CD4-positive, alpha-beta memory T cell (primary cell): Measurements from ENCODE around the gene RFTN1. TPM values are rescaled to one million over a fixed set of nuclear protein-coding genes. Genes with fewer than 3 reads are reported as not detected.
A peak's percentile ranks its signal among the peaks of the same experiment; 100 is the strongest.

Experiments used
- CTCF ChIA-PET: fragments of 350-600 bp; sonication (Branson Sonifier 250); formaldehyde crosslinking; loops from one replicate; lab custom pipeline; 2021; ENCODE audit warnings: inconsistent platforms; ENCODE audit not compliant: partially characterized antibody; lab: Charles Lee
- POLR2A ChIA-PET: fragments of 350-600 bp; sonication (Branson Sonifier 250); formaldehyde crosslinking; loops from one replicate; lab custom pipeline; 2021; ENCODE audit not compliant: partially characterized antibody; lab: Charles Lee
- DNase-seq, 5 donors: peaks; one replicate each; pipeline versions ENCODE4 v3.0.0 to v3.0.0-alpha.2; 2020 to 2022; ENCODE audit warnings: mixed read lengths in 1 of 5
- H3K27ac ChIP-seq: one replicate; pipeline ENCODE4 v1.7.0; 2013; ENCODE audit warnings: low read depth, low read length
- H3K27me3 ChIP-seq: 2 replicates; pipeline ENCODE4 v1.7.0; 2013; ENCODE audit warnings: mild to moderate bottlenecking, low read length, moderate library complexity; ENCODE audit not compliant: insufficient read depth
- H3K36me3 ChIP-seq: 2 replicates; pipeline ENCODE4 v1.7.0; 2013; ENCODE audit warnings: mild to moderate bottlenecking, low read length, moderate library complexity; ENCODE audit not compliant: insufficient read depth
- H3K4me1 ChIP-seq: 2 replicates; pipeline ENCODE4 v1.7.0; 2013; ENCODE audit warnings: mild to moderate bottlenecking, low read length, moderate library complexity; ENCODE audit not compliant: insufficient read depth
- H3K4me3 ChIP-seq, 2 donors: one replicate each; pipeline ENCODE4 v1.7.0; 2013; ENCODE audit warnings: low read length in 2 of 2, mild to moderate bottlenecking in 1 of 2
- H3K9me3 ChIP-seq, 2 donors: one replicate each; pipeline ENCODE4 v1.7.0; 2013; ENCODE audit warnings: low read length in 2 of 2, control low read depth in 1 of 2; ENCODE audit not compliant: control insufficient read depth in 1 of 2
- H3K27ac Mint-ChIP-seq, 7 donors: one replicate each; pipeline ENCODE4 v1.8.0; 2020 to 2021; ENCODE audit warnings: mixed read lengths in 7 of 7, mild to moderate bottlenecking in 6 of 7, inconsistent platforms in 3 of 7, moderate library complexity in 3 of 7
- H3K27me3 Mint-ChIP-seq, 2 donors: one replicate each; pipeline ENCODE4 v1.8.0; 2020 to 2021; ENCODE audit warnings: mixed read lengths in 2 of 2
- H3K36me3 Mint-ChIP-seq, 2 donors: one replicate each; pipeline ENCODE4 v1.8.0; 2020 to 2021; ENCODE audit warnings: mixed read lengths in 2 of 2, inconsistent platforms in 1 of 2, mild to moderate bottlenecking in 1 of 2
- H3K4me1 Mint-ChIP-seq, 4 donors: one replicate each; pipeline ENCODE4 v1.8.0; 2020 to 2021; ENCODE audit warnings: mixed read lengths in 4 of 4, mild to moderate bottlenecking in 1 of 4
- H3K4me3 Mint-ChIP-seq, 8 donors: one replicate each; pipeline ENCODE4 v1.8.0; 2020 to 2021; ENCODE audit warnings: mixed read lengths in 8 of 8, mild to moderate bottlenecking in 7 of 8, moderate library complexity in 6 of 8, inconsistent platforms in 3 of 8
- H3K9me3 Mint-ChIP-seq, 8 donors: one replicate each; pipeline ENCODE4 v1.8.0; 2020 to 2021; ENCODE audit warnings: mixed read lengths in 8 of 8, mild to moderate bottlenecking in 5 of 8, inconsistent platforms in 3 of 8, moderate library complexity in 1 of 8
- intact Hi-C: fragments of 100-400 bp; cut with micrococcal nuclease; formaldehyde crosslinking; loops from one replicate; pipeline ENCODE4 v1.15.1; 2023
- polyA plus RNA-seq, 2 donors: library from polyadenylated mRNA; unstranded; fragments of 300-500 nt; fragmentation: Illumina TruSeq; gene quantifications; one replicate each; pipeline ENCODE4 v1.2.3, GENCODE V29; 2021
- total RNA-seq, 2 experiments: library from RNA; stranded (reverse); gene quantifications; one replicate each; pipeline ENCODE4 v1.2.3, GENCODE V29; 2021

Gene RFTN1
- total and polyA plus RNA-seq, 4 experiments from 2014 or later, result 38.3 to 59.7 (median 52.0) TPM

GRCh38 chr3:16301507-16301906 is 212.0 kb downstream of the RFTN1 start:
- H3K9me3 Mint-ChIP-seq, result no peaks in the 10 kb centered on the region
- no peaks in the 10 kb centered on the region for H3K27me3 Mint-ChIP-seq
- intact Hi-C loops, result loop anchor here (1.0 to 10.0 kb wide), 3 partner anchors 8 to 543 kb away; no protein-coding TSS in a partner anchor
- H3K36me3 Mint-ChIP-seq, result peaks cover 75 to 89% of the 10 kb centered on the region in 2 donors
- H3K27ac Mint-ChIP-seq, result peak overlapping the region; percentile 93 to 98 (median 96)
- peak overlapping the region; percentile 89 to 96 (median 90) for H3K4me3 Mint-ChIP-seq
- Histone ChIP-seq H3K4me3 (peak overlapping the region; percentile 44 to 50), H3K4me1 (peaks cover 97% of the 10 kb centered on the region), H3K27ac (peak overlapping the region; percentile 49), H3K9me3 (no peaks in the 10 kb centered on the region), H3K27me3 (no peaks in the 10 kb centered on the region), H3K36me3 (peaks cover 23% of the 10 kb centered on the region)
- ChIA-PET CTCF (interaction anchor here (1.0 to 9.8 kb wide), 5 partner anchors 11 to 36 kb away, joined by 4 to 132 read pairs (median 6); partner anchors contain the start of gene OXNAD1), POLR2A (interaction anchor here (0.8 to 11.0 kb wide), 14 partner anchors 8 to 541 kb away, joined by 3 to 350 read pairs (median 8); partner anchors contain the start of genes DPH3, OXNAD1 and RFTN1)
- H3K4me1 Mint-ChIP-seq, result peaks cover 82 to 99% (median 91%) of the 10 kb centered on the region in 4 donors
- no peak for DNase-seq

GRCh38 chr3:16300881-16301359 is 212.6 kb downstream of the RFTN1 start:
- peaks cover 26% of the 10 kb centered on the region for H3K36me3 ChIP-seq

GRCh38 chr3:16300307-16300706 is 213.2 kb downstream of the RFTN1 start:
- Histone ChIP-seq H3K4me3 (peak overlapping the region in 1 of 2 donors; percentile 50), H3K4me1 (peaks cover 95% of the 10 kb centered on the region), H3K27ac (peak overlapping the region; percentile 49), H3K9me3 (no peaks in the 10 kb centered on the region), H3K36me3 (peaks cover 33% of the 10 kb centered on the region), H3K27me3 (no peaks in the 10 kb centered on the region)
- peaks cover 0 to 2% (median 0%) of the 10 kb centered on the region in 8 donors for H3K9me3 Mint-ChIP-seq
- H3K27me3 Mint-ChIP-seq, result no peaks in the 10 kb centered on the region
- POLR2A ChIA-PET, result interaction anchor here (1.1 to 11.0 kb wide), 10 partner anchors 8 to 542 kb away, joined by 4 to 350 read pairs (median 22); partner anchors contain the start of genes DPH3, OXNAD1 and RFTN1
- H3K4me3 Mint-ChIP-seq, result peak overlapping the region; percentile 17 to 96 (median 90)
- peak overlapping the region; percentile 93 to 98 (median 96) for H3K27ac Mint-ChIP-seq
- CTCF ChIA-PET, result interaction anchor here (1.5 to 9.8 kb wide), 4 partner anchors 8 to 16 kb away, joined by 3 to 132 read pairs (median 54); no protein-coding TSS in a partner anchor
- peaks cover 76 to 89% of the 10 kb centered on the region in 2 donors for H3K36me3 Mint-ChIP-seq
- intact Hi-C loops, result loop anchor here (10.0 kb wide), 1 partner anchor 544 kb away; no protein-coding TSS in a partner anchor
- peak in 1 of 5 donors; percentile 26 for DNase-seq
- H3K4me1 Mint-ChIP-seq, result peaks cover 81 to 99% (median 92%) of the 10 kb centered on the region in 4 donors

More at GRCh38 chr3:16300881-16301359, 212.6 kb downstream of the RFTN1 start:
- peaks cover 0 to 2% (median 0%) of the 10 kb centered on the region in 8 donors for H3K9me3 Mint-ChIP-seq
- H3K4me1 Mint-ChIP-seq, result peaks cover 81 to 99% (median 92%) of the 10 kb centered on the region in 4 donors
- intact Hi-C loops, result loop anchor here (1.0 to 10.0 kb wide), 3 partner anchors 8 to 544 kb away; no protein-coding TSS in a partner anchor
- peak overlapping the region; percentile 93 to 98 (median 96) for H3K27ac Mint-ChIP-seq
- Histone ChIP-seq H3K27me3 (no peaks in the 10 kb centered on the region), H3K4me1 (peaks cover 95% of the 10 kb centered on the region), H3K27ac (peak overlapping the region; percentile 49), H3K4me3 (peak overlapping the region in 1 of 2 donors; percentile 50), H3K9me3 (no peaks in the 10 kb centered on the region)
- ChIA-PET CTCF (interaction anchor here (1.0 to 9.8 kb wide), 6 partner anchors 8 to 35 kb away, joined by 3 to 132 read pairs (median 5); partner anchors contain the start of gene OXNAD1), POLR2A (interaction anchor here (0.8 to 11.0 kb wide), 14 partner anchors 9 to 542 kb away, joined by 3 to 350 read pairs (median 8); partner anchors contain the start of genes DPH3, OXNAD1 and RFTN1)
- peak; percentile 76 to 81 (median 77) for DNase-seq
- peak overlapping the region; percentile 89 to 96 (median 90) for H3K4me3 Mint-ChIP-seq
- no peaks in the 10 kb centered on the region for H3K27me3 Mint-ChIP-seq
- peaks cover 75 to 89% of the 10 kb centered on the region in 2 donors for H3K36me3 Mint-ChIP-seq

- Histone ChIP-seq H3K27me3 (no peaks in the 10 kb centered on the region), H3K36me3 (peaks cover 33% of the 10 kb centered on the region), H3K4me3 (no peak overlapping the region), H3K4me1 (peaks cover 95% of the 10 kb centered on the region), H3K27ac (peak overlapping the region; percentile 49), H3K9me3 (no peaks in the 10 kb centered on the region)
- POLR2A ChIA-PET, result interaction anchor here (2.0 to 11.0 kb wide), 7 partner anchors 7 to 213 kb away, joined by 6 to 350 read pairs (median 32); partner anchors contain the start of gene RFTN1
- Mint-ChIP-seq H3K27me3 (no peaks in the 10 kb centered on the region), H3K4me3 (peak overlapping the region in 6 of 8 donors; percentile 54 to 96 (median 92)), H3K36me3 (peaks cover 75 to 87% of the 10 kb centered on the region in 2 donors), H3K4me1 (peaks cover 78 to 99% (median 90%) of the 10 kb centered on the region in 4 donors), H3K27ac (peak overlapping the region; percentile 93 to 98 (median 96)), H3K9me3 (peaks cover 0 to 2% (median 0%) of the 10 kb centered on the region in 8 donors)
- intact Hi-C loops, result loop anchor here (10.0 kb wide), 1 partner anchor 545 kb away; no protein-coding TSS in a partner anchor
- no peak for DNase-seq
- CTCF ChIA-PET, result interaction anchor here (1.5 to 9.8 kb wide), 4 partner anchors 9 to 17 kb away, joined by 3 to 132 read pairs (median 54); no protein-coding TSS in a partner anchor
Measured at GRCh38 chr3:16299746-16300145, 213.8 kb downstream of the RFTN1 start.

- CTCF ChIA-PET, result interaction anchor here (0.9 to 1.6 kb wide), 3 partner anchors 15 to 213 kb away, joined by 3 to 8 read pairs (median 5); no protein-coding TSS in a partner anchor
- peak overlapping the region; percentile 81 to 98 (median 90) for H3K27ac Mint-ChIP-seq
Measured at GRCh38 chr3:16298891-16299290, 214.6 kb downstream of the RFTN1 start.

GRCh38 chr3:16297997-16298885 is 215.3 kb downstream of the RFTN1 start:
- peak overlapping the region in 7 of 8 donors; percentile 28 to 95 (median 67) for H3K4me3 Mint-ChIP-seq
- H3K36me3 Mint-ChIP-seq, result peaks cover 76 to 84% of the 10 kb centered on the region in 2 donors
- CTCF ChIA-PET, result interaction anchor here (0.9 to 1.6 kb wide), 3 partner anchors 16 to 213 kb away, joined by 3 to 8 read pairs (median 5); no protein-coding TSS in a partner anchor
- POLR2A ChIA-PET, result interaction anchor here (0.8 to 1.2 kb wide), 4 partner anchors 10 to 19 kb away, joined by 3 to 5 read pairs (median 4); no protein-coding TSS in a partner anchor
- H3K27ac Mint-ChIP-seq, result peak overlapping the region; percentile 81 to 98 (median 90)
- DNase-seq, result no peak
- Histone ChIP-seq H3K9me3 (no peaks in the 10 kb centered on the region), H3K27me3 (no peaks in the 10 kb centered on the region), H3K4me3 (no peak overlapping the region), H3K27ac (peak overlapping the region; percentile 30), H3K36me3 (peaks cover 33% of the 10 kb centered on the region), H3K4me1 (peaks cover 92% of the 10 kb centered on the region)
- peaks cover 0 to 11% (median 4%) of the 10 kb centered on the region in 8 donors for H3K9me3 Mint-ChIP-seq
- intact Hi-C loops, result no loop called here
- peaks cover 78 to 100% (median 88%) of the 10 kb centered on the region in 4 donors for H3K4me1 Mint-ChIP-seq
- H3K27me3 Mint-ChIP-seq, result no peaks in the 10 kb centered on the region

More at GRCh38 chr3:16298891-16299290, 214.6 kb downstream of the RFTN1 start:
- Histone ChIP-seq H3K4me1 (peaks cover 95% of the 10 kb centered on the region), H3K4me3 (no peak overlapping the region), H3K27me3 (no peaks in the 10 kb centered on the region), H3K27ac (peak overlapping the region; percentile 30), H3K36me3 (peaks cover 33% of the 10 kb centered on the region), H3K9me3 (no peaks in the 10 kb centered on the region)
- intact Hi-C loops, result no loop called here
- POLR2A ChIA-PET, result interaction anchor here (1.1 to 1.2 kb wide), 3 partner anchors 9 to 15 kb away, joined by 4 to 5 read pairs (median 5); no protein-coding TSS in a partner anchor
- H3K36me3 Mint-ChIP-seq, result peaks cover 73 to 82% of the 10 kb centered on the region in 2 donors
- DNase-seq, result no peak
- peak overlapping the region; percentile 3 to 95 (median 62) for H3K4me3 Mint-ChIP-seq
- H3K4me1 Mint-ChIP-seq, result peaks cover 76 to 97% (median 86%) of the 10 kb centered on the region in 4 donors
- peaks cover 0 to 5% (median under 1%) of the 10 kb centered on the region in 8 donors for H3K9me3 Mint-ChIP-seq
- H3K27me3 Mint-ChIP-seq, result no peaks in the 10 kb centered on the region
